ENCODE data around the gene PARVA. TPM values are rescaled to one million over a fixed set of nuclear protein-coding genes. Genes with fewer than 3 reads are reported as not detected.
A peak's percentile ranks its signal among the peaks of the same experiment; 100 is the strongest.

The PARVA gene
- total and polyA plus RNA-seq, 9 of the 15 experiments (the other 6 are each of a cell fraction or from before 2014, with no cell fraction given): 0.11 TPM; not detected in 8

DNA sequence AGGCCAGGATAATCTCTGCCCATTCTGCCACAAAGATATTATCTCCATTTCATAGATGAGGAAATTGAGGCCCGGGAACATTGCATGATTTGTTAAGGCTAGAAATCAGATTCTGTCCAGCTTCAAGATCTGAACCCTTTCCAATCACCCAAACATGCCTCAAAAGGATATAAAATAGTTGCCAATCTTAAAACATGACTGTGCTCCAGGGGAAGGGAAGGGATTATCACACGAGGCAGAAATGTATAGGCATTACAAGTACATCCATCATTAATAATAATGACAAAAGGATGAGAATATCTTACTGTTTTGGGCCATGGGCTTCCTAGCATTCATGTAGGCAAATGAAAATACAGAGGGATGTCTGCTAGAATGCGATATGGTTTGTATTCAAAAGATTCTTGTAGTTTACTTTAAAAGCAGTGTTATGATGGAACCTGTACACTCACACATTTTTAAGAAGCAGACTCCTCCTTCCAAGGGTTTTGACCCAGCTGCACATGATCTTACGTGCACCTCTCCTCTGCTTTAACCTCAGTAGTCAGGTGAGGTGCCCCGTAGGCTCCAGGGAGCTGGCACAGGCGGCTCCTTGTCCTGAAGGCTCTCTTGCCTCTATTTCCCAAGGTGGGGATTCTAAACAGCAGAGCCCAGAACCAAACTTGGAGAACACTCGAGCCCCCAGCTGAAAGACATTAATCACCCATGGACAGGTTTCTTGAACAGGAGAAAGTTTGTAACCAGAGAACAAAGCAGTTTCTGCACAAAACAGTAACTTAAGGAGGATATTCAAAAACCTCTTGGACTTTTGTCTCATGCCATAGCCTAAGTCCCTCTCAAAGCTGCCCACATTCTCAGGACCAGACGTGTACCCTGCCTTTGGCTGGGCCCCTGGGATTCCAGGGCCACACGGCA is 36.0 kb downstream of the PARVA start:
- peaks cover 9 to 12% of the 10 kb centered on the region in 2 experiments for H3K4me1 ChIP-seq (replicated peaks in 1 of 2; ENCODE audit: control insufficient read depth in 2 of 2, insufficient read depth in 2 of 2, low read length in 2 of 2)
- FAIRE-seq: no peak
- no peaks in the 10 kb centered on the region for H3K9me3 ChIP-seq (replicated peaks; ENCODE audit: control insufficient read depth, insufficient read depth, low read depth, low read length)
- in situ Hi-C loops (cut with MboI) (loop anchor here (5.0 kb wide), 1 partner anchor 479 kb away; no protein-coding TSS in a partner anchor), intact Hi-C loops (cut with micrococcal nuclease) (loop anchor here (5.0 kb wide), 2 partner anchors 184 to 399 kb away; no protein-coding TSS in a partner anchor)
- H3K36me3 ChIP-seq (ENCODE audit: control insufficient read depth, insufficient read depth, low read length): no peaks in the 10 kb centered on the region
- no peak overlapping the region for H3K9ac ChIP-seq (ENCODE audit: insufficient read depth in 1 of 2, low read depth in 2 of 2, low read length in 2 of 2)
- no peaks in the 10 kb centered on the region for H3K9me1 ChIP-seq (ENCODE audit: control insufficient read depth, insufficient read depth, low read length)
- CTCF ChIA-PET (ENCODE audit: low intra/inter-chr PET ratio): interaction anchor here (1.8 kb wide), 1 partner anchor 475 kb away, joined by 8 read pairs; no protein-coding TSS in a partner anchor
- H3K4me3 ChIP-seq: no peak overlapping the region
- BruUV-seq (replicated peaks): no TSS peak
- no peak overlapping the region for H3K27ac ChIP-seq (ENCODE audit: extremely low read depth, low read depth, low read length)
- TF ChIP-seq, protein P1, sequence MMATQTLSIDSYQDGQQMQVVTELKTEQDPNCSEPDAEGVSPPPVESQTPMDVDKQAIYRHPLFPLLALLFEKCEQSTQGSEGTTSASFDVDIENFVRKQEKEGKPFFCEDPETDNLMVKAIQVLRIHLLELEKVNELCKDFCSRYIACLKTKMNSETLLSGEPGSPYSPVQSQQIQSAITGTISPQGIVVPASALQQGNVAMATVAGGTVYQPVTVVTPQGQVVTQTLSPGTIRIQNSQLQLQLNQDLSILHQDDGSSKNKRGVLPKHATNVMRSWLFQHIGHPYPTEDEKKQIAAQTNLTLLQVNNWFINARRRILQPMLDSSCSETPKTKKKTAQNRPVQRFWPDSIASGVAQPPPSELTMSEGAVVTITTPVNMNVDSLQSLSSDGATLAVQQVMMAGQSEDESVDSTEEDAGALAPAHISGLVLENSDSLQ (IDR thresholded peaks at IDR 0.05): 0 out of 2 replicates have a peak, but pooled peaks have one; percentile 18
- TF ChIP-seq MEIS2 (IDR thresholded peaks at IDR 0.05; ENCODE audit: partially characterized antibody): peak; percentile 35
- TF ChIP-seq, protein P2, sequence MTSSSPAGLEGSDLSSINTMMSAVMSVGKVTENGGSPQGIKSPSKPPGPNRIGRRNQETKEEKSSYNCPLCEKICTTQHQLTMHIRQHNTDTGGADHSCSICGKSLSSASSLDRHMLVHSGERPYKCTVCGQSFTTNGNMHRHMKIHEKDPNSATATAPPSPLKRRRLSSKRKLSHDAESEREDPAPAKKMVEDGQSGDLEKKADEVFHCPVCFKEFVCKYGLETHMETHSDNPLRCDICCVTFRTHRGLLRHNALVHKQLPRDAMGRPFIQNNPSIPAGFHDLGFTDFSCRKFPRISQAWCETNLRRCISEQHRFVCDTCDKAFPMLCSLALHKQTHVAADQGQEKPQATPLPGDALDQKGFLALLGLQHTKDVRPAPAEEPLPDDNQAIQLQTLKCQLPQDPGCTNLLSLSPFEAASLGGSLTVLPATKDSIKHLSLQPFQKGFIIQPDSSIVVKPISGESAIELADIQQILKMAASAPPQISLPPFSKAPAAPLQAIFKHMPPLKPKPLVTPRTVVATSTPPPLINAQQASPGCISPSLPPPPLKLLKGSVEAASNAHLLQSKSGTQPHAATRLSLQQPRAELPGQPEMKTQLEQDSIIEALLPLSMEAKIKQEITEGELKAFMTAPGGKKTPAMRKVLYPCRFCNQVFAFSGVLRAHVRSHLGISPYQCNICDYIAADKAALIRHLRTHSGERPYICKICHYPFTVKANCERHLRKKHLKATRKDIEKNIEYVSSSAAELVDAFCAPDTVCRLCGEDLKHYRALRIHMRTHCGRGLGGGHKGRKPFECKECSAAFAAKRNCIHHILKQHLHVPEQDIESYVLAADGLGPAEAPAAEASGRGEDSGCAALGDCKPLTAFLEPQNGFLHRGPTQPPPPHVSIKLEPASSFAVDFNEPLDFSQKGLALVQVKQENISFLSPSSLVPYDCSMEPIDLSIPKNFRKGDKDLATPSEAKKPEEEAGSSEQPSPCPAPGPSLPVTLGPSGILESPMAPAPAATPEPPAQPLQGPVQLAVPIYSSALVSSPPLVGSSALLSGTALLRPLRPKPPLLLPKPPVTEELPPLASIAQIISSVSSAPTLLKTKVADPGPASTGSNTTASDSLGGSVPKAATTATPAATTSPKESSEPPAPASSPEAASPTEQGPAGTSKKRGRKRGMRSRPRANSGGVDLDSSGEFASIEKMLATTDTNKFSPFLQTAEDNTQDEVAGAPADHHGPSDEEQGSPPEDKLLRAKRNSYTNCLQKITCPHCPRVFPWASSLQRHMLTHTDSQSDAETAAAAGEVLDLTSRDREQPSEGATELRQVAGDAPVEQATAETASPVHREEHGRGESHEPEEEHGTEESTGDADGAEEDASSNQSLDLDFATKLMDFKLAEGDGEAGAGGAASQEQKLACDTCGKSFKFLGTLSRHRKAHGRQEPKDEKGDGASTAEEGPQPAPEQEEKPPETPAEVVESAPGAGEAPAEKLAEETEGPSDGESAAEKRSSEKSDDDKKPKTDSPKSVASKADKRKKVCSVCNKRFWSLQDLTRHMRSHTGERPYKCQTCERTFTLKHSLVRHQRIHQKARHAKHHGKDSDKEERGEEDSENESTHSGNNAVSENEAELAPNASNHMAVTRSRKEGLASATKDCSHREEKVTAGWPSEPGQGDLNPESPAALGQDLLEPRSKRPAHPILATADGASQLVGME (CRISPR knock-in tag; IDR thresholded peaks at IDR 0.05): no peak
- H2AFZ ChIP-seq (ENCODE audit: low read depth, low read length): no peak overlapping the region
- ATAC-seq: no peak
- WGBS (ENCODE audit: insufficient coverage, low coverage, missing lambda C conversion rate): 8% methylated on average over 9 of the region's 9 CpGs
- peaks cover 0 to 11% of the 10 kb centered on the region in 2 experiments; a peak in 3 of 5 replicates for H3K27me3 ChIP-seq (ENCODE audit: control insufficient read depth in 2 of 2, insufficient read depth in 2 of 2, low read length in 2 of 2)
- DNase-seq (ENCODE audit: extremely low read depth in 1 of 4, low spot score in 3 of 4): no peak
- H4K20me1 ChIP-seq (replicated peaks; ENCODE audit: control insufficient read depth, insufficient read depth, low read length): no peaks in the 10 kb centered on the region
- H3K79me2 ChIP-seq (ENCODE audit: control insufficient read depth, insufficient read depth, low read length): no peaks in the 10 kb centered on the region
- POLR2A ChIA-PET: interaction anchor here (0.8 kb wide), 1 partner anchor 13 kb away, joined by 3 read pairs; no protein-coding TSS in a partner anchor
- no peak overlapping the region for H3K4me2 ChIP-seq (ENCODE audit: insufficient read depth, low read length)

Data from K562 (cell line).